Activated CD4-positive, CD25-positive, alpha-beta regulatory T cell treated with anti-CD3 and anti-CD28 coated beads, Interleukin-2, amount 50 U/mL, for 72 hours (primary cell): Measurements from ENCODE around the gene C5.
"Not testable (repeated sequence)": the region's sequence is repeated elsewhere in the genome, so short reads cannot be mapped to it uniquely, and the experiment has no call there.

ENCODE experiments used
- DNase-seq: peaks from one replicate; pipeline ENCODE4 v3.0.0; 2021

C5 gene

DNA sequence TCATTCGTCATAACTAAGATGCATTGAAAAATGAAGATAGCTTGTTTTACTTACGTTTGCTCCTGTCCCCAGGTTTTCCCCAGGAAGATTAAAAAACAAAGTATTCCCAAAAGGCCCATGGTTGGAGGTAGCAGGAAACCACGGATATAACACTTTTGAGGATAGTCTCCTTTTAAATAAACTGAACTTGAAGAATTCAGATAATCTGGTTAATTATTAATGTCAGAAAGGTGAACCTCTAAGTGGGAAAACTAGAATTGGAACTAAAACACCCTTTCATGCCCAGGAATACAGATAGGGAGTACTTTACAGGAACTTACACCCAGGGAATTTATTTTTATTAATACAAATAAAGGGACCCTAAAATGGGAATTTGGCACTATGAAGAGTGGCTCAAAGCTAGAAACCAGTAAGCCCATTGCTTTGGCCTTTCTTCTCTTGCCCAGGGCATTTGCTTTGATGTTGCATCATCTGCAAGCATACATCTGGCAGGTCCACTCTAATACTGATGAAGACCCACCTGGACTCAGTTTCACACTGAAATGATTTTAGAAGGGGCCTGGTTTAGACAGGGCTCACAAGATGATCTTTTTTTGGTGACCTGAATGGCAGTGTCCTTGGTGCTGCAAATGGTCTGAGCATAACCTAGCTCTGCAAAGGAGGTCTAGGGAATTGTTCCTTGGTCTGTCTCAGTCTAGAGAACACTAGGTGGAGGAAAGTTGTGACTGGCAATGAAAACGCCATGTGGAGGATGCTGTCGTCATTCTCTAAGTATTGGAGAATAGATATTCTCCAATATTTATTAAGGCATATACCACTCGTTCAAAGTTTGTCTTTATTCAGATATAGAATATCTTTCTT is at the start of gene C5:
TSS of gene C5 (minus strand) at position 148 of the 861 bp plus-strand sequence. CDS start at position 119, 29 bp downstream.
- no peak for DNase-seq

DNA sequence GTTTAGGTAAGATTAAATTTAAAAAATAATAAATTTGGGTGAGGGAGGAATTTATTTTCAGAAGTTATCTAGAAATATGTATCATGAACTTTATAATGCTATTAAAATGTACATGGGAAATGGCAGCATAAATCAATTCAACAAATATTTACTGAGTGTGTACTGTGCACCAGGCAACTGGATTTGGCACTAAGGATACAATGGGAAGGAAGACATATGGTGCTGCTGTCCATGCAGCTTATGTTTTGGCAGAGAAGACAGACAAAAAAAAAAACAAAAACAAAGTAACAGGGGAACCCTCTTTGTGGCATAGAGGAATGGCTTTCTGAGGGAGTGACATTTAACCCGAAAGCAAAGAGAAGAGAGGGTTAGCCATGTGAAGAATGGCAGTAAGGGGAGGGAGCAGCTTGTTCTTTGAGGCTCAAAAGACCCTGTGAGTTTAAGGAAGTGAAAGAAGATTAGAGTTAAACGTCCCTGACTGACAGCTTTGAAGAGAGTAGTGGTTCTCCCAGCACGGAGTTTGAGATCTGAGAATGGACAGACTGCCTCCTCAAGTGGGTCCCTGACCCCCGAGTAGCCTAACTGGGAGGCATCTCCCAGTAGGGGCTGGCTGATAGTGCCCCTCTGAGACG is 48.6 kb upstream of the C5 start:
- DNase-seq, result no peak

DNA sequence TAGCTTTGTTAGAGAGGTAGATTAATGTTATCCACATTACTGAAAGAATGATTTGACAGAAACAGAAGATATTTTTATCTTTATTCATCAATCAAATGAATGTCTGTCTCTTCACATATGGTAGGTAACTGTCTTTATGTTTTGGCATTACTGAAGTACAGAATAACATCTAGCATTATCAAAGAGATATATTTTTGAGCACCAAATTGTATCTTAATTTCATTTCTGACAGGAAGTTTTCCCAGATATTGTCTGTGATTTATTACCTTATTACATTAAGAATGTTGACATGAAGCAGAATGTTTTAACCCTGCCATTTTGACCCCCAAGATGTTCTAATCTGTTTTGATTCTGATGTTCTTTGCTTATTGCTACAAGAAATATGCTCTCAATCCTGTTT is 45.0 kb upstream of the C5 start:
- DNase-seq, result no peak

DNA sequence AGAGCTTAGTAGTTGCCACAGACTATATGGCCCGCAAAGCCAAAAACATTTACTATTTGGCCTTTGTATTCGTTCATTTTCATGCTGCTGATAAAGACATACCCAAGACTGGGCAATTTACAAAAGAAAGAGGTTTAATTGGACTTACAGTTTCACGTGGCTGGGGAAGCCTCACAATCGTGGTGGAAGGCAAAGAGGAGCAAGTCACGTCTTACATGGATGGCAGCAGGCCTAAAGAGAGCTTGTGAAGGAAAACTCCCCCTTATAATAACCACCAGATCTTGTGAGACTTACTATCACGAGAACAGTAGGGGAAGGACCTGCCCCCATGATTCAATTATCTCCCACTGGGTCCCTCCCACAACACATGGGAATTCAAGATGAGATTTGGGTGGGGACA is 40.7 kb upstream of the C5 start:
- DNase-seq, result not testable (repeated sequence)

DNA sequence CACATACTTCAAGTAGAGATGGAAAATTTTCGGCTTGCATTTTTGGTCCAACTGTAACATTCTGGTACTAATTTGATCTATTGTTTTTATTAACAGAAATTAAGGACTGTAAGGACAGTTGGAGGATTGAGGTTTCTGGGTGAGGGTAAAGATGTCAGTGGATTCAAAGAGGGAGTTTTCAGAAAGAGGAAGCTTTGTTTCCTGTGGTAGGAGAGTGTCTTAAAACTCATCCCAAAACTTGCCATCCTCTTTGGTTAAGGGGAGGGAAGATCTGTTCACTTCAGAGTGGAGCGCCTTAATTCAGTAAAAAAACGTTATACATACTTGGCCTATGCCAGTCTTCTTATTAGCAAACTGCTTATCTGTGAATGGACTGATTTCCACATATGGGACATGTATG is 38.5 kb upstream of the C5 start:
- DNase-seq, result no peak

DNA sequence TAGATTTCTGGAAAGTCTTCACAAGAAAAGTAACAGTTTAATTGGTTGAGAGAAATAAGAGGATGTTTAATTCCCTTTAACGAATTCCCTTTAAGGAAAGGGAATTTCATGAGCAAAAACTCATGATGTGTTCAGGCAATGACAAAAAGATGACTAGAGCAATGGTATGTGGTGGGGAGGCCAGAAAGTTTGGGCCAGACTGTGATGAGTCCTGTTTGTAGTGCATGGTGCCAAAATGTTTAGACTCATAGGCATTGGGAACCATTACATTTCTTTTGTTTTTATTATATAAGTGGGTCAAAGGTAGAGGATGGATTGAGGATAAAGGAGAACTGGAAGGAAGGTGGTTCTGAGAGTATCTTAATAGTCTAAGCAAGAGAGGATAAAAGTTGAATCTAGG is 35.6 kb upstream of the C5 start:
- no peak for DNase-seq

DNA sequence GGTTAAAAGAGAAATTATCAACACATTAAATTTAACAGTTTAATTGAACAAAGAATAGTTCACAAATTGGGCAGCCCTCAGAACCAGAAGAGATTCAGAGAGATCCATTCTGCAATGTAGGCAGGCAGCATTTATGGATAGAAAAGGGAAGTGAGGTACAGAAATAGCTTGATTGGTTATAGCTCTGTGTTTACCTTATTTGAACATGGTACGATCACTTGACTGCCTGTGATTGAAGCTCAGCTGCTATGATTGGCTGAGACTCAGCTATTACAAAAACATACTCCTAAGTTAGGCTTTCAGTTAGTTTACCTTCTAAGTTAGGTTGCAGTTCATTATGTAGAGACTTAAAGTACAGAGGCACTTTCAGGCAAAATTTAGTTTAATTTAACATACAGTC is 32.0 kb upstream of the C5 start:
- DNase-seq, result no peak

DNA sequence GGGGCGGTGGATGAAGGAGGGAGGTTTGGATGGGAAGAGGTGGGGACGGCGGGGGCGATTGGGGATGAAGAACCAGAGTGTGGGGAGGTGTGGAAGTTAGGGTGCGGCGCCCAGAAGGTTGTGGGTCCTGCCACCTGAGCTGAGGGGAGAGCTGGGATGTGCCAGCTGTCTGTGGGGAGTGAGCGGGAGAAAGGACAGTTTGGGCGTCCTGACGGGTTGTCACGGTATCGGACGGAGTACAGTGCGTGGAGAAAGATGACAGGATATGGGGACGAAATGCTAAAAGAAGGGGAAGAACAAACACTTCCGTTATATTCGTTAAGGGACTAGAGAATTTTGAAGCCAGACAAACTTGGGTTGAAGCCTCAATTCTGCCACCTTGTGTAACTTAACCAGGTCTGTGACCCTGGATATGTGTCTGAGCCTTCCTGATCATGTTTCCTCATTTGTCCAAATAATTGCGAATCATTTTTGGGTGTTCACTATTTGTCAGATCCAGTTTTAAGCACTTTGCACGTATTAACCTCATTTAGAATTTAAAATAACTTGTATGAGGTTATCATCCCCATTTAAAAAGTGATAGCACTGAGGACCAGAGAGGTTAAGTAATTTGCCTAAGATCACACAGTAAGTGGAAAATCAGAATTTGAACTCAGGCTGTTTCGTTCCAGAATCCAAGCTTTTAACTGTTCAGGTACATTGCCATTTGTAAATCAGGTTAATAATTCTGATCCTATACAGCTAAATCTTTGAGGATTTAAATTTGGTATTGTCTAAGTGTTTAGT is 25.4 kb upstream of the C5 start:
- no peak for DNase-seq

DNA sequence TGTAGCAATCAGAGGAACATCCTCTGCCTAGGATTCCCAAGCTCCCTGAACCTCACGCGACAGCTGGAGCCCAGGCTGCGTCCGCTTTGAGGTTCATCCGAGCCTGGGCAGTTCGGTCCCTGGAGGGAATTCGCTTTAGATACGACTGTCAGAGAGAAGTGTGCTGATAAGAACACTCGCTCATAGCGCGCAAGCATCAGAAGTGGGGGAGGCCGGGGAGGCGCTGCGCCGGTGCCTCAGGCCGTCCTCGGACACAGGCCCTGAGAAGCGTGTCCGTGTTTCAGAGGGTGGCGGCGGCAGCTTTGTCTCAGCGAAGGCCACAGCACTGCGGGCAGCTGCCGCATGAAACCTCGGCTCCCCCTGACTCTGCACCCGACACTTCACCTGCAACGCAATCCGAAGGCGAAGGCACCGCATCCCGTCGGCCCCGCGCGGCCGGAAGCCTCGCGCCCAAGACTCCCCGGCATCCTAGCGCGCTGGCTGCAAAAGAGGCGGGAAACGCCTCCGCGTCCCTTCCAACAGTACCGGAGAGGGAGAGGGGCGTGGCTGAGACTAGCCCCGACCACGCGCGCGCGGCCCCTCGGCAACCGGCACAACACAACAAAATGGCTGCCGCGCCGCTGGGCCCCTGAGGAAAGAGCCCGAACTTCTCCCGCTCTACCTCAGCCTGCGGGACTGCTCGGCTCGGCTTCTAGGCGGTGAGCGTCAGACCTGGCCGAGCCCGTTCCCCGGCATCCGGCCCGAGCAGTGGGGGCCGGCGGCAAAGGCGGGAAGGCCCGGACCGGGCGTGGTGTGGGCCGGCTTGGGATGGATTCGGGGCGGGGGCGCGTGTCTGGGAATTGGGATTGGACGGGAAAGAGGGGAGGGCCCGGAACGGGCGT is 24.5 kb upstream of the C5 start, which contains the start of gene CNTRL:
TSS of gene CNTRL (plus strand) at position 586 of the 881 bp plus-strand sequence. CDS start 13,372 bp downstream, outside the sequence.
- peak; percentile 87 for DNase-seq

DNA sequence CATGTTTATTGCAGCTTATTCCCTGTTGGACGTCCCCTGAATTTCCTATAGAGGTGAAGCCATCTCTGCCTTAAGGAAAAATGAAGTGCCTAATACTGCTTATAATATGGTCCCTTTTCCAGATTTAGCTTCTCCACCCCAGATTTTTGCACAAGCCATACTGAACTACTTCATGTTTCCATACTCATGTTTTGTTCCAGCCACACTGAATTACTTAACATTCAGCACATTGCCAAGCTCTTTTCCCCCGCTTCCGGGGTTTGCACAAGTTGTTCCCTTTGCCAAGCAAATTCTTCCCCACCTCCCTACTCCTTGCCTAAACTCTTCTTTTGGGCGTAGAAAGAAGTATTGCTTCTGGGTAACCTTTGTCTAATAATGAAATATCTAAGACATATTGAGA is 23.0 kb upstream of the C5 start:
- no peak for DNase-seq

DNA sequence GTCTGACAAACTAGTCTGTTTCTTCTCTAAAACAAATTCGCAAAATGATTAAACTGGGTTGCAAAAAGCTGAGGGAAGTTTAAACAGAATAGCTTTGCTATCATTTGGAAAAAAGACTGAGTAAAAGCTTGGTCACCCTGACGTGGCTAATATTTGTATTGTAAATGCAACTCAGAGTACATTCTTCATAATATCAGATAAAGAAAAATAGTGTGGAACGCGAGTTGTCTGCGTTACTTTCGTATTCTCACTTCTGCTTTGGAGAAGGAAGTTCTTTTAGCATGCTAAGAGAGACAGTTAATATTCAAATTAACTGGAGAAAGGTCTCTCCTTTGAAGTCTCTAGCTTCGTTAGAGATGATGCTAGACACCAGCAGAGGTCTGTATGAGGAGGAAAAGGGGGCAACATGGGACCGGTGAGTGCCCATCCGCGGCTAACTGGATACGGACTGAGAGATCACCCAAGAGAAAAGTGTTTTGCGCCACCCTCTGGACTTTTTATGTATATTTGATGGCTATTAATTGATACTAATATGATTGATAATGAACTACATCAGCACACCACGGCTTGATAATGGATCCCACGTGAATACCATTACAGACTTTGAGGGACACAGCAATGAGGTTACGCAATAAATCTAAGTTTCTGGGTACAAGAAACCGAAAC is 21.8 kb upstream of the C5 start:
- DNase-seq, result no peak

DNA sequence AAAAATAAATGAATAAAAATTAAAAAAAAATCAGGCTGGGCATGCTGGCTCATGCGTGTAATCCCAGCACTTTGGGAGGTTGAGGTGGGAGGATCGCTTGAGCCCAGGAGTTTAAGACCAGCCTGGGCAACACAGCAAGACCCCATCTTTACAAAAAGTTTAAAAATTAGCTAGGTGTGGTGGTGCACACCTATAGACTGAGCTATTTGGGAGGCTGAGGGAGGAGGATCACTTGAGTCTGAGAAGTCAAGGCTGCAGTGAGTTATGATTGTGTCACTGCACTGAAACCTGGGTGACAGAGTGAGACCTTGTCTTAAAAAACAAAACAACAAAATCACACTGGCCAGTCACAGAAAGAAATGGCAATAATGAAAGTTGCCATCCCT is 21.3 kb upstream of the C5 start:
- no peak for DNase-seq

DNA sequence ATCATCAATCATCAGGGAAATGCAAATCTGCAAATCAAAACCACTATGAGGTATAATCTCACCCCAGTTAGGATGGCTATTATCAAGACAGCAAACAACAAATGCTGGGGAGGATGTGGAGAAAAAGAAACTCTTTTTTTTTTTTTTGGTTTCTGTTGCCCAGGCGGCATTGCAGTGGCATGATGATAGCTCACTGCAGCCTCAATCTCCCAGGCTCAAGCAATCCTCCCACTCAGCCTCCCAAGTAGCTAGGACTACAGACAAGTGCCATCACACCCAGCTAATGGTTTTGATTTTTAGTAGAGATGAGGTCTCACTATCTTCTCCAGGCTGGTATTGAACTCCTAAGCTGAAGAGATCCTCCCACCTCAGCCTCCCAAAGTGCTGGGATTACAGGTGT is 19.3 kb upstream of the C5 start:
- no peak for DNase-seq

DNA sequence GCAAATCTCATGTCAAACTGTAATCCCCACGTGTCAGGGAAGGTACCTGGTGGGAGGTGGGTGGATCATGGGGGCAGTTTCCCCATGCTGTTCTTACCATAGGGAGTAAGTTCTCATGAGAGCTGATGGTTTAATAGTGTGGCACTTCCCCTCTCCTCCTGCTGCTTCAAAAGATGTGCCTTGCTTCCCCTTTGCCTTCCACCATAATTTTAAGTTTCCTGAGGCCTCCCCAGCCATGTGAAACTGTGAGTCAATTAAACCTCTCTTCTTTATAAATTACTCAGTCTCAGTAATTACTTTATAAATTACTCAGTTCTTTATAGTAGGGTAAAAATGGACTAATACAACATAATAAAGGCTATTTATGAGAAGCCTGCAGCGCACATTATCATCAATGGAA is 17.6 kb upstream of the C5 start:
- DNase-seq, result no peak

DNA sequence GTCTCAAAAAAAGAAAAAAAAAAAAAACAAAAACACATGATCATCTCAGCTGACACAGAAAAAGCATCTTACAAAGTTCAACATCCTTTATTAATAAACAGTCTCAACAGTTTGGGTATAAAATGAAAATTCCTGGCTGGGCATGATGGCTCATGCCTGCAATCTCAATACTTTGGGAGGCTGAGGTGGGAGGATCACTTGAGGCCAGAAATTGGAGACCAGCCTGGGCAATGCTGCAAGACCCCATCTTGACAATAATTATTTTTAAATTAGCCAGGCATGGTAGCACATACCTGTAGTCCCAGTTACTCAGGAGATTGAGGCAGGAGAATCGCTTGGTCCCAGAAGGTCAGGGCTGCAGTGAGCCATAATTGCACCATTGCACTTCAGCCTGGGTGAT is 16.8 kb upstream of the C5 start:
- no peak for DNase-seq

DNA sequence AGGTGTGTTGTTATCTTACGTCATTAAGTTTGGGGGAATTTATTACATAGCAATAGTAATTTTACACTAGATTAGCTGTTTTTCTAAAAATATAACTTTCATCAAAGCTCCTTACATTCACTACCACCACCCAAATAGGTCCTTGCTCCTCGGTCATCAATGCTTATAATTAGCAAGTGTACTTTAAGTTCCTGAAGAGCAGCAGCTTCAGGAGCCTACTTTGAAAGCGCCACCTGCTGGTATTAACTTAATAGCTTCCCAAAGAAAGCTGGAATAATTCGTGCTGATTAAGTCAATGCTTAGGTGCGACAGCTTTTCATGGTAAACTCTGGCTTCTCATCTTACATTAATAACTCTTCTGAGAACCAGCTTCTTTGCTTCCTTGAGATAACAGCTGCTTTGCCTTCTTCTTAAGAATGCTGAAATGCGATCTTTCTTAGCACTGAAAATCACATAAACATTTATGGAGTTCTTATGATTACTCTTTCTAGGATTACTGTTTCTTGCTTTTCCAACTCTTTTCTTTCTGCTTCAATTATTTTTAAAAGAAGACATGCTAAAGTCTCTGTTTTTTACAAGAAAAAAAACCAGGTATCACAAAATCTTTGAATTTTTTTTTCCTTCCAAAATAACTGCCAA is 10.0 kb upstream of the C5 start:
- no peak for DNase-seq

DNA sequence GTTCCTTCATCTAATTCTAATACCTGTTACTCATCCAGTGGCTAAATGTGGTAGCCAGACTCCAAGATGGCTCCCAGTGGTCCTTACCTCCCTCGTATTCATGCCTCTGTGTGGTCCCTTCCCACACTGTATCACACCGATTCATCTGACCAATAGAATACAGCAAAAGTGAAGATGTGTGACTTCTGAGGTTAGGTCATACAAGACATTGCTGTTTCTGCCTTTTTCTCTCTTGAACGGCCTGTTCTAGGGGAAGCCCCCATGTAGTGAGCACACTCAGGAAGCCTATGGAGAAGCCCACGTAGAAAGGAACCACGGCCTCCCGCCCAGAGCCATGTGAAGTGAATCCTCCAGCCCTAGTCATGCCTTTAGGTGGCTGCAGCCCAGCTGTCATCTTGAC is 9.4 kb upstream of the C5 start:
- no peak for DNase-seq

DNA sequence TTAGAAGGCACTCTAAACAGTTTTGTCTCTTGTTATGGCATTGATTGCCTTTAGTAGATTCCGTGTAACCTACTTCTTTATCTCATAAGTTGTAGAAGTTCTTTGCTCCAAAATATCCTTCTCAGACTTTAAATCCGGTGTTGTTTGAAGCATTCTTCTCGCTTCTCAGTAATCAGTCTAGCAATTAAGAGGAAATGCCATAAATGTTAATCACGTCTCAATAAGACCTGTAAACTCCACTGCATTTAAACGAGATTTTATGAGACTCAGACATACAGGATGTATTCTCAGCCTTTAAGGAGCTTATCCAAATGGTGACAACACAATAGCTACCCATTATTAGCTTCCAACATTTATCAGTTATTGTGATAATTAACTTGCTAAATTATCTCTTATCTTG is 7.7 kb upstream of the C5 start:
- no peak for DNase-seq

DNA sequence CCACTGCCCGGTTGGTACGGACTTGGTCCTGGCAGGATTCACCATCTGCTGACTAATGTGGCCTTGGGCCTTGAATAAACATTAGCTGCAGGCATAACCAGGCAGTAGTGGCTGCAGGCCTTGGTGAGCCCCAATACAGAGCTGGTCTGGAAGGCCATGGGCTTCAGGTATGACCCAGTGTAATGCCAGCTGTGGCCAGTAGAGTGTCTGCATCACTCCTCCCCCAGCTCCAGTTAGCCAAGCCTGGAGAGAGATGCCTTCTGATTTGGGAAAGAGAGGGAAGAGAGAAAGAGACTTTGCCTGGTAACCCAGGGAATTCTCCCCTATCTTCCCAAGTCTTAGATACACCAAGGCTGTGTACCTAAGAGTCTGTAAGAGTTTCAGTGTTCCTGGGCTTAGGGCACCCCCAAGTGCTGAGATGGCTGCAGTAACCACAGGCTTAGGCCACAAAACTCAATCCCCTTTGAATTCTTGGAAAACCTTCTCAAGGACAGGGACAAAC is 5.6 kb upstream of the C5 start:
- no peak for DNase-seq

DNA sequence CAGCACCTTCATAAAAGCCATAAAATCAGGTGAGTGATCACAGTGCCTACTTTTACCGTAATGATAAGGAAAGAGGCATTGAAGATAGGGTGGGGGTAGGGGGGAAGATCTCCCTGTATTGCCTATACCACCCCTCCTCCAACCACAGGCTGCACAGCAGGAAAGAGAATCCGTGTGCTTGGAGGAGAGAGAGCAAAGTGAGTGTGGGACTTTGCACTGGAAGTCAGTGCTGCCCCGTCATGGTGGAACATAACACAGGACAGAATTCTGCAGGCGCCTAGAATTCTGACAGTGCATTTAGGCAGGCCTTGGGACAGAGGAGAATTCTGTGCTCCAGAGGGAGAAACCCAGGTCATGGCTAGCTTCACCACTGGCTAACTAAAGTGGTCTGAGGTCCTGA is 3.5 kb upstream of the C5 start:
- DNase-seq, result no peak

DNA sequence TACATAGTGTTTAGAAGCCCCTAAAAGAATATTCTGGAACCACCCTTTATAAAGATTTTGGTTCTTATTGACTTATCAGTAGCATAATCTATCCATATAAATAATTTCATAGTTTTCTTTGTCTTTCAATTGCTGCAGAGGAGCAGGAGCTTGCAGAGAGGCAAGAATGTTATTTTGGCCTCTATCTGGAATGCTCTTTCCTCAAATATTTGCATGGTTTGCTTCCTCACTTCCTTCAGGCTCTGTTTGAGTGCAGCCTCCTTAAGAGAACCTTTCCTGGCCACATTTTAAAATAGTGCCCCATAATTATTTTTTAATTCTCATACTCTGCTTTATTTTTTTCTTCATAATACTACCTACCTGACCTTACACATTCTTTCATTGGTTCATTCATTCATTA is 1.5 kb downstream of the C5 start:
- DNase-seq, result no peak
